ENCODE measurements around the gene MOSPD3.

Gene MOSPD3

DNA sequence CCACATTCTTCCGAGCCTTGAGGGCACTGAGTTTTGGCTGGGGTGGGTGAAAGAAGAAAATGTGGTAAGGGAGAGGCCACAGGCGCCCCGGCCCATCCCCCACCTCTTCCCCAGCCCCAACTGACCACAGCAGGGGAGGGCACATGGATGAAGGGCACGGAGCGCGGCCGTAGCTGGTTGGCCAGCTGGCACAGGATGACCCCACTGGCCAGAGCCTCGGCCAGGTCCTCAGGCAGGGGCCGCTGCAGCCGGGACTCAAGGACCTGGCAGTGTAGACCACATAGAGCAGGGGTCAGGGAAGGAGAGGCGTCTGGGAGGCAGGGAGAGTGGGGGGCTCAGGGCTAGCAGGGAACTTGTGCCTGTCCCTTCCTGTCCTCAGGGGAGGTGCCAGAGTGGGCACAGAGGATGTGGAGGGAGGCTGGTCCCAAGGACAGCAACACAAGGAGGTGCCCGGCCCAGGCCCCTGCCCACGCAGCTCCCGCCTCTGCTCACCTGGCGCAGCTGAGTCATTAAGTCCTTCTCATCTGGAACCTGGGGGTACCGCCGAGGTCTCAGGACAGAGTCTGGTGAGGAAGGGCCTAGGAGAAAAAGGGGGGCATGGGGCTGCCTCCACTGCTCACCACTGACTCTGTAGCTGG, 36.5 kb upstream of the MOSPD3 start:
- DNase-seq, result no peak

DNA sequence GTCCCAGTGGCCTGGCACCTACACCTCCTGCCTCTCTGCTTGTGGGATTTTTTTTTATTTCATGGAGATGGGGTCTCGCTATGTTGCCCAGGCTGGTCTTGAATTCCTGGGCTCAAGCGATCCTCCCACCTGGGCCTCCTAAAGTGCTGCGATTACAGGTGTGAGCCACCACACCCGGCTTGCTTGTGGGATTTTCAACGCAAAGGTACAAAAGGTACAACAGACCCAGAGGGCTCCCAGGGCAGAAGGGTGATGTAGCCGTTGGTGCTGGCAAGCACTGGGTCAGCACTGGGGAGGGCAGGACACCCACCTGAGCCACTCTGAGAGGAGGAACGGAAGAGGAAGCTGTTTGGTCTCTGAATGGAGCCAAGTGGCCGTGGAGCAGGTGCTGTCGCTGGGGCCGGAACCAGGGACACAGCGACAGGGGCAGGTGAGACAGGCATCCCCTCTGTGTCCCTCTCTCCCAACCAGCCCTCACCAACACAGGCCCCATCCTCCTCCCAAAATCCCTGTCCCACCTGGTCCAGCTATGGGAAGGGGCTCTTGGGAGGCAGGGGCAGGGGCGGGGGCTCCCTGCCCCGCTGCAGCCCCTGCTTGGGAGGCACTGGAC, 35.9 kb upstream of the MOSPD3 start:
- no peak for DNase-seq

DNA sequence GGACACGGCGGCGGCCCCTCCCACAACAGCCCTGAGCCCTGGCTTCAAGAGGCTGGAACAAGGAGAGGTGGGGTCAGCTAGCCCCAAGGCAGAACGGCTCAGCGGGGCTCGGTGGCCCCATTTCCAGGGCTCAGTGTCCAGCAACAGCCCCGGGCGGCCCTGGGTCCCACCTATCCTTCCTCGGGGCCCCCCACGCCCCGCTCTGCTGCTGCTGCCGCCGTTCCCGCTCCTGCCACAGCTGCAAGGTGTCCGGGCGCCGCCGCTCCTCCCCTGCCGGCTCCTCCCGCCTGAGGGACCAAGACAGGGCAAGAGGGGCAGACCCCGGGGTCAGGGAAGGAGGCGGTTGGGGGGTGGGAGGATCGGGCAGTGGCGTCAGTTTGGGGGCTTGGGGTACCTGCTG, 35.2 kb upstream of the MOSPD3 start:
- DNase-seq, result no peak

DNA sequence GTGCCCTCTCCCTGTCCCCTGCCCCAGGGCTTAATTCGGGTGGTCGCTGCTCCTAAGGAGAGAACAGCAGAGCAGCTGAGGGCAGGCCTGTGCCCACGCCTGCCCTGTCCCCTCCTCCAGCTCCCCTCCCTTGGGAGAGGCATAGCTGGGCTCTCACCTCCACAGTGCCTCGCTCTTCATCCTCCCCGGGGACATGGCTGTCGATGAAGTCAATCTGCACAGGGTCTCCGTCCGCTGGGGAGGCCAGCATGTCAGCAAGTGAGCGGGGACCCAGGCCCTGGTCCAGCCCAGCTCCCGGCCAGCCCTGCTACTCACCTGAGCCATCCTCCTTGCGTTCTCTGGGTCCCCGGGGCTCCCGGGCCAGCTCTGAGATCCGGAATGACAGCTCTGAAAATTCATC, 34.8 kb upstream of the MOSPD3 start:
- DNase-seq, result no peak

DNA sequence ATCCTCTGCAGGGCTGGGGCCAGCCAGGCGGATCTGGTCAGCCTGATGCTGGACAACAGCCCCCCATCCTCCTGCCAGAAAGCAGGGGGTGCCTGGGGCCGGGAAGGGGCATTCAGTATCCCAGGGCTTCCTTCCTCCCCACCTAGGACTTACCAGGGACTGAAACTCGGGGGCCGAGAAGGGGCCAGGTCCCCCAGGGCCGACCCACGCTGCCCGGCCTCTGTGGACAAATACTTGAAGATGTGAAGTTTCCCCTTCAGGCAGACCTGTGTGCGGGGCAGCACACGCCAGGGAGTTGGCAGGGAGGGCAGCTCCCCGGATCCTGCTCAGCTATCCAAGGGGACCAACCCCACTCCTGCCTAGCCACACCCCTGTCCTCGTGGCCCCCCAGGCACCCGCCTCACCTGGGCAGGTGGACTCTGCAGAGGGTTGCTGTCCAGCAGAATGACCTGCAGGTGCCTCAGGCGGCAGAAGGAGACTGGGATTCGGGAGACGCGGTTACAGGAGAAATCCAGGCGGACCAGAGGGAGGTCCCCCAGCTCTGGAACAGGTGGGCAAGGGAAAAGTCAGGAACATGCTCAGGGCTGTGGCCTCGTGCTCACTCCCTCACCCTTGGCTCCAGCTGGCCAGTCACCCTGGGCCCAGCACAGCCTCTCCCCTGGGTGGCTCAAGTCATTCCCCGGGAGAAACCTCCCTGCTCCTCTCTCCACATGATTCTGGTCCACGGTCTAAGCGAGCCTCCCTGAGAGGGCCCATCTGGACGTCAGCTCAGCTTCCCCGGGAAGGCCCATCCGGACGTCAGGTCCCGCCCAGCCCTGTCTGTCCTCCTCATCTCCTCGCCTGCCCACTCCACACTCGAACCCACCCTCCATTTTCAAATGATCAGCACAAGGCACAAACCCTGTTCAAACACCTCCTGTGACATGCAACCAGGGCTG, 33.8 kb upstream of the MOSPD3 start:
- no peak for DNase-seq

DNA sequence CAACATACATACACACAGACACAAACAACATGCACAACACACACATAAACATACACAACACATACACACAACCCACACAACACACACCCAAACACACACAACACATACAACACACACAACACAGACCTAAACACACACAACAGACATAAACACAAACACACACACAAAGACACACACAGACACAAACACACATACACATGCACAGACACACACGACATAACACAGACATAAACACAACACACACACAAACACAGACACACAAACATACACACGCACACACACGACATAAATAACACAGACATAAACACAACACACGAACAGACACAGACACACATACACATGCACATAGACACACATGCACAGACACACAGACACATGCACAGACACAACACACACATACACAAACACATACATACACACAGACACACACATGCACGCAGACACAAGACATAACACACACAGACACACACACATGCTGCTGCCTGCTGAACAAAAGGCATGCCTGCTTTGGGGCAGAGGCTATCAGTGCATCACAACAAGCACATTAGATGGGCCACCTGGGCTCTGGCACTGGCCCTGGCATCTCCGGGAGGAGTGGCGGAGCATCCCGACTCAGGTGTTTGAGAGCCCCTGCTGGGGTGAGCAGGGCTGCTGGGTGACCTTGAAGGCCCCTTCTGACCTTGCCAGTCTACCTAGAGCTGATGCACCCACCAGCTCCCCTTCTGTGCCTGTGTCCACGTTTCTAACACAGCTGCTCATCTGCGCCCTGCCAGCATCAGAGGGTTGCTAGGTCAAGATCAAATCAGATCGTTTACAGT, 31.7 kb upstream of the MOSPD3 start:
- DNase-seq, result no peak

DNA sequence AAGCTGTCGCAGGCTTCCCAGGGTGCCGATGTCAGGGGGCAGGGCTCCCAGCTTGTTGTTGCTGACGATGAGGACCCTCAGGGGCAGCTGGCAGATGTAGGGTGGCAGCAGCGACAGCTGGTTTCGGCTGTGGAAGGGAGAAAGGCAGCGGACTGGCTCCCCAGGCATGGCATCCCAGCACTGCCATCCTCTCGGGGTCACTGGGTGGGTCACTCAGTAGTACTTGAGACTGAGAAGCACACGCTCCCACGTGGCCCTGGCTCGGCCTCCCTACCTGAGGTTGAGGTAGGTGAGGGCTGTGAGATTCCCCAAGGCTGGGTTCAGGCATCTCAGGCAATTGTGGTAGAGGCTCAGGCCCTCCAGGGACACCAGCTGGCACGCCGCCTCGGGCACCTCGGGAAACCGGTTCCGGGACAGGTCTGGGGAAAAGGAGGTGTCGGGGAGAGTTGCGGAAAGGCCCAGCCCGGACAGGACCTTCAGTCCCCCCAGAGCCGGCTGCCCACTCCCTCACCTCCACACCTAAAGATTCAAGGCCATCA, 30.2 kb upstream of the MOSPD3 start:
- no peak for DNase-seq

DNA sequence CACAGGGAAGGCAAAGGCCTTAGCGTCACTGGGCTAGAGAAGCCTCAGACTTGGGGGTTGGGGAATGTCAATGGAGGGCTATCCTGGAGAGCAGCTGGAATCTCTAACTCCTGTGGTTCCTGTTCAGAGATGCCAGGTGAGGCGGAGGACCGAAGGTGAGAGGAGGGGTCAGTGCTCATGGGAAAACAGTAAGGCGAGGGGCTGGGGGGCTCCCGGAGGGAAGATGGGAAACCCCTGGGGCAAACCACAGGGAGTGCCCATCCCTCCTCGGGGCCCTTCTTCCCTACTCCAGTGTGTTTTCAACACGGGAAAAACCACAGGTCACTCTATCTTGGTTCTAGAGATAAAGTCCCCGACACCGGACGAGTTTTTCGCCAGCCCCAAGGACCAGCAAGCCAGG, 29.7 kb upstream of the MOSPD3 start:
- DNase-seq, result no peak

DNA sequence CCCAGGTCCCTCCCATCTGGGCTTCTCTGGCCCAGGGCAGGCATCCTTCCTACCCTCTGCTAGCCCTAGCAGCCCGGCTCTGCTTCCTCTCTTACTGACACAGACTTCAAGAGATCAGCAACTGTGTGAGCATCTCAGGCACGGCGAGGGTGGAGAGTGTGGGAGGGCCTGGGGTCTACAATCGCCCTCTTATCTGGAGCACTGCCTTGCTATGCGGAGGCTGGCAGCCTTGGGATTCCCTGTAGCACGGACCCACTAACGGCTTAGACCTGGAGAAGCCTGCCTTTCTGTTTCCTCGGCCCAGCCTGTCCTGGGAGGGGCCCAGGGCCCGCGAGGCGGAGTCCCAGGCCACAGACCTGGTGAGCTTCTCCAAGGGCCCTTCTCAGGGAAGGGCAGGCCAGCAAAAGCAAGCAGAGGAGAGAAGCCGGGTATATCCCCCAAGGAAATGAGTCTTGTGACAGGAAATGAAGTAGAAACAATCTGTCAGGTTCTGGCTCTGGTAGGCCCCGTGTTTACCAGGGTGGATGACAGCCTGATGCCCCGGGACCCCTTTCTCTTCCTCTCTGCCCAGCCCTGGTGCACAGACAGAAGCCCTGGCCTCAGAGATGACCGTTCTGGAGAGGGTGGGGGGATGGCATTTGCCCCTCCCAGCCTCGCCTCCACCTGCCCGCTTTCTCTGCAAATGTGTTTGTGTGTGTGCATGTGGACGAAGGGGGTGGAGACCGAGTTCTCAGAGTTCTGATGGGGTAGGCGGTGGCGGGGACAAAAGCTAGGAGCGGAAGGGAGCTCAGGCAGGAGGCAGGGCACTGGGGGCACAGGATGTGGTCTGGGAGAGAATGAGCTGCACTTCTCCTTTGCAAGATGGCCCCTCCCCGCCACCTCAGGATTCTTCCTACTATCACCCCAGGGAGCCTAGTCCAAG, 28.9 kb upstream of the MOSPD3 start:
- DNase-seq, result peak; percentile 89

DNA sequence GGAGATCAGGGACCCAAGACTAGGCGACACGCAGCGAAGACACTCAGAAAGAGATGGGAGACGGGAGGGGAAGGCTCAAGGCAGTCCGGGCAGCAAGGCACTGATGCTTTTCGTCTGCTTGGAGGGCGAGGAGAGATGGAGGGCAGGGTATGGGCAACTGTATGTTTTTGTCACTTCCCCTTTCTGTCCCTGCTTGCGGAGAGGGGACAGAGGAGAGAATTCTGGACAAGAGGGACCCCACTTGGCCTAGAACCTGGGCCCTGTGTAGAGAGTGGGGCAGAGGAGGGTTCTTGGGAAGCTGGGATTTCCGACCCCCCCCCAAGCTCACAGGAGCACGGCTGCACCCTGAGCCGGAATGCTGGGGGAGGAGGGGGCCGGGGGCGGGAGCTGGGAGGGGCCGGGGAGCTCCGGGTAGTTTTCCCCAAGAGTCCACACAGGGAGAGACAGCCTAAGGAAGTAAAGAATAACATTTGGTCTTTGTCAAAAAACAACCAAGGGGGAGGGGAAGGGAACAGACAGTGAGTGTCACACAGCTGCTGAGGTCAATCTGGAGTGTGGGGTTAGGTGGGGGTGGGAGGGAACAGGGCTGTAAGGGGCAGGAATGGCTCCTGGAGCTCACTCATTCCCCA, 28.2 kb upstream of the MOSPD3 start:
- peak; percentile 39 for DNase-seq

DNA sequence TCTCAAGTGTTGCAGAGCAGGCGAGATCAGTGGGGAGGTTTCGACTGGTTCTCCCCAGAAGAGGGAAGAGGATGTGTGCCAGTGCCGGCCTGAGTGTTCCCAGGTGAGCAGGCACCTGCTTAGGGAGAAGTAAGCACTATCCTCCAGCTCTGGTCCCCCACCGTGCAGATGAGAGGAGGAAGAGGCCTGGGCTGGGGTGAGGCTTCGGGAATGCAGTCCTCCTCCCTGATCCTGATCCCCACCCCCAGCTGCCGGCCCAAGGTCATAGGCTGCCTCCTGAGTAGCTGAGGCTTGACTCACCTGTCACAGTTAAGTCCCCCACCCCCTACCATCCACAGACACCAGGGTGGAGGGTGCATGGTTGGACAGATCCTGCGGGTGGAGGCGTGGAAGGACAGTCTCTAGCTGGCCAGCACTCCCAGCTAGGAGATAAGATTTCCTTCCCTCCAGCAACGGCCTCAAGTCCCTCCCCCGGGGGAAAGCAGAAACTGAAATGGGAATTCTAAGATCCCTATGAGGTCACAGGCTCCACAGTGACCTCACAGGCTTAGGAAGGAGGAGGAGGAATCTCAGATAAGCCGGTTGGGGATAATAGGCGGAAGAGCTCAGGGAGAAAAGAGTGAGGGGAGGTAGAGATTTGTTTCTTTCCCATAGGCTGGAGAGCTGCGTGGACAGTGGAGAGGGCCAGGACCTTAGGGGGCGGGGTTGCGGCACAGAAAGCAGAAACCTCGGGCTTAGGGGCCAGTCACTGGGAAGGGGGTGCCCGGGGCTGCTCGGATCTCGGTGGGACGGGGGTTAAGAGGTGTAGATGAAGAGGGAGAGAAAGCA, 27.4 kb upstream of the MOSPD3 start:
- DNase-seq, result no peak

DNA sequence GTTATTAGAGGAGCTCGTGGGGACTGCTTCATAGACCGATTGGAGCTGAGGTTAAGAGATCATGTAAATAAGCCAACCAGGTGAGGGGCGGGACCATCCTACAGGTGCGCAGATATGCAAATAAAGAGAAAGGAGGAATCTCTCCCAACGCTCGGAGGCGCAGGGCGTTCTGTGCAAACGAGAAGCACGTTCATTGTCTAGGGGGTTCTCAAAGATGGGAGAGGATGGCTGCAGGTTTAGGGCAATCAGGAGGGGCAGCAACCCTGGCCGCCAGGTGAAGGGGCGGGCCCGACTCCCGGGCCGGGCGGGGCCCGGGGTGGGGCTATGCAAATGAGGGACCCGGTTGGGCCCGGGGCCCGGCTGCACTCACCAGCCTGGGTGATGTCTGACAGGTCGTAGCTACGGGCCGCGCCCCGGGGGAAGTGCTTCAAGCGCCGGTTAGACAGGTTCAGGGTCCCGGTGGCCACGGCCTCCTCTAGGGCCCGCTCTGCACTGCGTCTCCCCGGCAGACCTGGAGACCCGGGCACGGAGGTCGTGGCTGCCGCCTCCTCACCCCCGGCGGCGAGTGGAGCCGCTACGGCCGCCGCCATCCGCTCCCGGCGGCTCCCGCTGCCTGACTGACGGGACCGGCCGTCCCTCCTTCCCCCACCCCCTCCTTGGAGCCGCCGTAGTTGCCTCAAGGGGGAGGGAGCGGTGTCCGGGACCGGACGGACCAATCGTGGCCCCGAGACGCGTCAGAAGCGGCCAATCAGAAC, 26.7 kb upstream of the MOSPD3 start, which contains the start of gene LRCH4:
Gene LRCH4 (minus strand): TSS at position 619 of the 755 bp plus-strand sequence. CDS start 29 bp downstream, at position 590.
- DNase-seq, result peak; percentile 60

DNA sequence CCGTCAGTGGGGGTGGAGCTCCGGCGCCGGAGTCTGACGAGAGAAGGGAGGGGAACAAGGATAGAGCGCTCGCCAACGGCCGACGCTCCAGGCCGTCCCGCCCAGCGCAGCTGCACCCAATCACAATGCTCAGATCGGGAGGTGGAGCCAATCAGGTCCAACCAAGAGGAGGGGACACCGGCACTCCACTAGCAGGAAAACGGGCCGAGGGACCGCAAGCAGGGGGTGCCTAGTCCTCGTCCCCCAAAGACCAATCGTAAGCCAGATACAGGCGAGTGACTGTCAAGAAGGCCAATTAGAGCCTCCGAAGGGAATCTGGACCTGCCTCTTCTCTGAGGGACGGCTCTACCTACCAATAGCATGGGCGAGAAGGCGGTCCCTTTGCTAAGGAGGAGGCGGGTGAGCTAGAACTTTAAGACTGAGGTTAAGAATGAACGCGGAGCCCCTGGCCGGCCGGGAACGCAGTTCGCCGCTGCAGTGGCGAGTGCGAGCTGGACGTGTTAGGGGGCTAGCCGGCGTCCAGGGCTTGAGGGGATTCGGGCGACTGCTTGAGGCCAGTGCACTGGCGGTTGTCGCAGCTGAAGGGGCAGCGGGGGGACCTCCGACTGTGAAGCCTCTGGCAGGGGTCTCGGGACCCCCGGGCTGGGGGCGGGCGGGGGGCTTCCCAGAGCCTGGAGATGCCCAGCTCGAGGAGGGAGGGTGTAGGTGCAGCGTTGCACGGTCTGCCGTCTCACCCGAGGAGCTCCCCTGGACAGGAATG, 25.9 kb upstream of the MOSPD3 start, which contains the start of gene FBXO24:
Gene FBXO24 (plus strand): TSS at position 63 of the 760 bp plus-strand sequence. CDS start 298 bp downstream, at position 361.
- peak; percentile 100 for DNase-seq

DNA sequence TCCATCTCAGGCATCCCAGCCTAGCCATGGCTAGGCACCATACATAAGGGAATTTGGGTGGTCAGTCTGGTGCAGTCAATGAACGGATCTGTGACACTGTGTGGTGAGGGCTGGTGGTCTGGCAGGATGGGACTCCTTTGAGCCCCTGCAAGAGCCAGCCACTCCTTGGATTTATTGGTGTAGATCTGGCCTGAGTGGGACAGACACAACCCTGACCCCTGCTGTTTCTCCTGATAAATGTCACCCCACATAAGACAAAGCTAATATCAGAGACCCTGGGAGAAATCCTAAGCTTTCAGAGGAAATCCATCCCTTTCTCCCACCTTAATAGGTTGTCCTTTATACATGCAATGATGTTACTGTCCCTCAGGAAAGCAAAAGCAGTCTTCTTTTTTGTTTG, 23.9 kb upstream of the MOSPD3 start:
- DNase-seq, result peak; percentile 74

DNA sequence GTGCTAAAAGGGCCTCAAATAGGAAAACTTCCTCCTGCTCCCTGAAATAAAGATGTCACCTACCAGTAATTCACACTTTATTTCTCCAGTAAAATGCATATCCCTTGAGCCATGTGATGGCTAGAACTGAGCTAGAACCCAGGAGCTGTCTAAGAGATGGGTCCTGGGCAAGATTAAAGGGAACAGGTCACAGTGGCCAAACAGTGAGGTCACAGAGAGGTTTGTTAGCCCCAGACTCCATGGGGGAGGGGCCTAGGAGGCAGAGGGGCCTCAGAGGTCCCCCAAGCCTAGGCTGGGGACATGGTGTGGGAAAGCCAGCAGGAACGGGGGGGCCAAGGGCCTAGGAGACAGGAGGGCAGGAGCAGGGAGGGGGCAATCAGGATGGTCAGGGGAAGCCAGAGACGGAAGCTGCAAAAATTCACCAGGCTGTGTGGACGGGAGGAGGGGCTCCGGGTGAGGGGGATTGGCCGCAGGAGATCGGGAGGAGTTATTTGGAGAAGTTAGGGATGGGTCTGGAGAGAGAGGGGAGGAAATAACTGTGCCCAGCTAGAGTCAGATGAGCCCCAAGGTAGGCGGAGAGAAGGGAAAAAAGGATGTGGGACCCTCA, 22.9 kb upstream of the MOSPD3 start:
- DNase-seq, result no peak

DNA sequence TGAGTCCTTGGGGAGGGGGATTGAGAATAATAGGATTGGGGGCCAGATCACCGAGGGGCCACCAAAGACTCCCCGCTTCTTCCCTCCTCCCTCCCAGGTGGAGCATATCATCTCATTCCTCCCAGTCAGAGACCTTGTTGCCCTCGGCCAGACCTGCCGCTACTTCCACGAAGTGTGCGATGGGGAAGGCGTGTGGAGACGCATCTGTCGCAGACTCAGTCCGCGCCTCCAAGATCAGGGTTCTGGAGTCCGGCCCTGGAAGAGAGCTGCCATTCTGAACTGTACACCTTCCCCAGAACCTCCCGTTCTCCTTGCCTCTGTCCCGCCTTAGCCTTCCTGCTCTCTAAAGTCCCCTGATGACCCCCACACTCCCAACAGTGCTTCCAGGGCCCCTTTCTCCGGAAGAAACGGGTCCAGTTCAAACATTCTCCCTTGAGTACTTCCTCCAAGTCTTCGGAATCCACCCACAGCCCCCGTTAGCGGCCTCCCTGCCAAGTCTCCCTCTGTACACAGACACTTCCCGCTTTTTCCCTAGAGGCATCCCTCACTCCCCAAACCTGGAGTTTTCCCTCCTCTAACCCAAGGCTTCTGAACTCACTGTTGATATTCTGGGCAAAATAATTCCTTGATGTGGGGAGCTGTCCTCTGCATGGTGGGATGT, 22.1 kb upstream of the MOSPD3 start:
- DNase-seq, result no peak

DNA sequence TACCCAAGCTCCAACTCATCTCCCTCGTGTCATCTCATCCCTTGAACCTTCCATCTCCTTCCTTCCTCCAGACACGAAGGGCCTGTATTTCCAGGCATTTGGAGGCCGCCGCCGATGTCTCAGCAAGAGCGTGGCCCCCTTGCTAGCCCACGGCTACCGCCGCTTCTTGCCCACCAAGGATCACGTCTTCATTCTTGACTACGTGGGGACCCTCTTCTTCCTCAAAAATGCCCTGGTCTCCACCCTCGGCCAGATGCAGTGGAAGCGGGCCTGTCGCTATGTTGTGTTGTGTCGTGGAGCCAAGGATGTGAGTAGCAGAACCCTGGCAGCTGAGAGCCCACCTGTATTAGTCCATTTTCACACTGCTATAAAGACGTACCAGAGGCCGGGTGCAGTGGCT, 20.7 kb upstream of the MOSPD3 start:
- DNase-seq, result no peak

Data from hematopoietic multipotent progenitor cell treated with erythropoietin and hydrocortisone succinate and interleukin-3 and kit ligand, for 6 days (in vitro differentiated cells).